Superior temporal gyrus (tissue), 1 donor: ENCODE measurements around the gene APOL2.
A peak's percentile ranks its signal among the peaks of the same experiment; 100 is the strongest.
"Not testable (repeated sequence)": the region's sequence is repeated elsewhere in the genome, so short reads cannot be mapped to it uniquely, and the experiment has no call there.

ENCODE experiments used
- DNase-seq: peaks from one replicate; pipeline ENCODE4 v3.0.0-alpha.2; 2016; ENCODE audit errors: extremely low spot score

APOL2 gene

DNA sequence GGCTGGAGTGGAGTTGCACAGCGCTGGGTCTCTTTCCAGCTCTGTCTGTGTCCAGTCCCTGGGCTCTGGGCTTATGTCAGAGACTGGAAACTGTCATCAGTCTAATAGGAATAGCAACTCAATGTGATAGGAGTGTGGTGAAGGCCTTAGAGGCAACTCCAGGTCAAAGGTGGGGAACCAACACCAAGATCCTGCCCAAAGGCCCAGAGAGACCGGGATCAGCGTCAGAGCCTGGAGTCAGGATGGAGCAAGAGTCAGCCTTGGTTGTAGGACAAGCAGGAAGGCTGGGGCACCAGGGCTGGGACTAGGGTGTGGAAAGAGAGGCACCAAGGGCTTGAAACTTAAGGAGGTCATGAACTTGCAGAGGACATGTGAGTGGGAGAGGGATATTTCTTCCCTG, 23.0 kb upstream of the APOL2 start:
- not testable (repeated sequence) for DNase-seq

DNA sequence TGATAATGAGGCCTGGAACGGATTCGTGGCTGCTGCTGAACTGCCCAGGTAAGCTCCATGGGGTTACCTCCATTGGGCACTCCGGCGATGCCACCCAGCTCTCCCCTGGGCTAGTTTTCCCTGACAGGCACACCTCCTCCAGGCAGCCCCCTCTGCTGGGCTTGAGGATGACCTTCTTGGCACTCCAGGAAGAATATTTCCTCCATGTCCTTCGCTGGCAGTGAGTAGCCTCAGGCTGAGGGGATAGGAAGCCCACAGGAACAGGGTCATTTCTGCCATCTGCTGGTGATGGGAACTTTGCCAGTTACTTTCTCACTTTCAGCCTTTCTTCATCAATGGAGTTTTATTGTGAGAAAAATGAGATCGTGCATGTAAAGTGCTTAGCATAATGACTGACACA, 22.3 kb upstream of the APOL2 start:
- not testable (repeated sequence) for DNase-seq

DNA sequence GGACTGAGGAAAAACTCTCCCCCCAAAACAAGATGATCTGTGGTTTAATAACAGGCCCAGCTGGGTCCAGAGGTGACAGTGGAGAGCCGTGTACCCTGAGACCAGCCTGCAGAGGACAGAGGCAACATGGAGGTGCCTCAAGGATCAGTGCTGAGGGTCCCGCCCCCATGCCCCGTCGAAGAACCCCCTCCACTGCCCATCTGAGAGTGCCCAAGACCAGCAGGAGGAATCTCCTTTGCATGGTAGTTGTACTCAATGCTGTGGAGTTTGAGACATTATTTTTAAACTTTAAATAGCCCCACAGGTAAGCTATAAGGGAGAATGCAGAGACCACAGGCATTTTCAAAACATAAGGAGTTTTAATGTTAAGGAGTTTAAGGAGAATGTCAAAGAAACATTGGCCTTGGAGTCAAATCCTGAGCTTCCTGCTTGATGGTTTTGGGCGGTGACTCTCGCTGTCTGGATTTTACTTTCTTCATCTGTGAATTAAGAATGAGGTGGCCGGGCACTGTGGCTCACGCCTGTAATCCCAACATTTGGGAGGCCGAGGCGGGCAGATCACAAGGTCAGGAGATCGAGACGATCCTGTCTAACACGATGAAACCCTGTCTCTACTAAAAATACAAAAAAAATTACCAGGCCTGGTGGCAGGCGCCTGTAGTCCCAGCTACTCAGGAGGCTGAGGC, 20.4 kb upstream of the APOL2 start:
- DNase-seq: no peak

DNA sequence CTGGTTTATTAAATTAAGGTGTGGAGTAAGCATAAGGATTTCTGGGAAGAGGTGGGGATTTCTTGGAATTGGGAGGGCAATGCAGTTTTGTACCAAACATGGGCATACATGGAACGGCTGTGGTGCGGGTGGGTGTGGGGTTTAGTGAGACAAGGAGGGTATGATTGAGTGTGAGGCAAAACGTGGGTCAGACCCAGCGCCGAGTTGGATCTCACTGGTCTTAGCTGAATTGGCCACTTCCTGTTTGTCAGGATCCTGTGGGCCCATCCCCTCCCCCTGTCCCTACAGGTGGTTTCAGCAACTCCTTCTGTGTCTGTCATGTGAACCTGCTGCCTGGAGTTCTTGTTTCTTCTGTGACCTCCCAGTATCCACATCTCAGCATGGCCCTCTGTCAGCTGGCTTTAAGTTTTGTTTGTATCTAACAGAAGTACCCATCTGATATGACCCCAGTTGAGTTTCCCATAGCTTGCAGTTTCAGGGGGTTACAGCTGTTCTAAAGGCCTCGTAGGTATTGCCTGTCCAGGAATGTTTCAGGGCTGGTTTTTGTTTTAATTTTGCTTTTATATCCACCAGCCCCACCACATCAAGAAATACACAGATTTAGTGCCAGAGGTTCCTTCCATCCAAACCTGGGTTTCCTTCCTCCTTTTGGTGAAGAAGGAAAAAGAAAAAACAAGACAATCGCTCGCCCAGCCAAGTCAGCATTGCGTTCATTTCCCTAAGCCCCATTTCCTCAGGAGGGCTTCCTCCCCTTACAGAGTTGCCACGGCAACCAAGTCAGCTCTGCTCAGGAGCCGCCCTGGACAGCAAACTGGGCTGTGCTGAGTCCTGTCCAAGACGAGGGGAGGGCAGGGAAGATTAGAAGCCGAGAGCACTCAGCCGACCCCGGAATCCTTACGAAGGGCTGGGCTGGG, 19.6 kb upstream of the APOL2 start:
- DNase-seq: no peak

DNA sequence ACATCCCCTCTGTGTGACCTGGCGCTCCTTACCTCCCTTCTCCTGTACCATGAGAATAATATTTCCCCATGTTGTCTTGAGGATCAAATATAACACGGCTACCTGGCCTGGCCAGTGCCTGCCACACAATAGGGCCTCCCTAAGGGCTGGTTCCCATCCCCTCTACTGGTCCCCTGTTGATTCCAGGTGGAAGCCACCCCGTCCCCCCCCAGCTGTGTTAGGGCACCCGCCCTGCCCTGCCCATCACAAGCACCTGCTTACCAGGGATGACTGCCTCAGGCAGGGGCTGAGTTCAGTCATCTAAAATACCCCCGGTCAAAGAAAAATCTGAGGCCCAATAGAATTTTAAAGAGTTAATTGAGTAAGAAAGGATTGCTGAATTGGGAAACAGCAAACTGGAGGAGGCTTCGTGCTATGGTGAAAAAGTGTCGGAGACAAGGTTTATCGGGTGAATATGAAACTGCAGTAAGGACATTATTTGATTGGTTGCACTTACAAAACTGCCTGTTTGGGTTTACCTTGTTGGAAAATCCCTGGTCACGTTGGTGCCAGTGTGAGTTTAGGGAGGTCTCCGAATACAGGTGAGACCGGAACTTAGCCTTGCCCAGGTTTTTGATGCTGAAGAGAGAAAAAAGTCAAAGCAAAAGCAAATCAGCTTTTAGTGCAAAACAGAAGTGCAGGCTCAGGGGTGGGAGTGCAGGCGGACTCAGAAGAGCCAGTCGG, 18.8 kb upstream of the APOL2 start:
- DNase-seq: no peak

DNA sequence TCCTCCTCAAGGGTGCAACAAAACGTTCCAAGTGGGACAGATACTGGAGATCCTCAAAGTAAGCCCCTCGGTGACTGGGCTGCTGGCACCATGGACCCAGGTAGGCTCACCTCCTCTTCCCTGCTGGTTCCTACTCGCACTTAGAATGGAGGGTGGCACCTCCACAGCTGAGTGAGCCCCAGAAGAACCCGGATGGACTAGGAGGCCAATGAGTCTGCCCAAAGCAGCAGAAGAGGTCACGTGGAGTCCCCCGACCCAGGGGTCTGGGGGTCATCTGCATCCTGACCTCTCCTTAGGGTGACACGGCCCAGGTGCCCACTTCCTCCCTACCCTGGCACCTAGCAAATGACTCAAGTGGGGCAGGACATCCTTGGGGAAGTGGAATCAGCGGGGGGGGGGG, 18.0 kb upstream of the APOL2 start:
- no peak for DNase-seq

DNA sequence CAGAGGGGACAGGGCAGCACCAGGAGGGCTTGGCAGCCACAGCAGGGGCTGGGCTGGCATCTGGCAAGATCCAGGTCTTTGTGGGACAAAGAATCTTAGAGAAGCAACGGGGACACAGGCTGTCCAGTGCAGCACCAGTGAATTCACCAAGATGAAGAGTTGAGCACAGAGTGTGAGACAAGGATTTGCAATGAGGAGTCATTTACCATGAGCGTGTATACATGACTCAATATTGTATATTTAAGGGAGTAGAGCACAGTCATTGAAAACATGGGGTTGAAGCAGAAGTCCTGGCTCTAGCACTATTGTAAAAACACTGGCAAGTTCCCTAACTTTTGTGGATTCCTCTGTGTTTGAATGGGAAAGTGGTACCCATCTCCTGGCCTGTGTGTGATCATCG, 17.2 kb upstream of the APOL2 start:
- DNase-seq: no peak

DNA sequence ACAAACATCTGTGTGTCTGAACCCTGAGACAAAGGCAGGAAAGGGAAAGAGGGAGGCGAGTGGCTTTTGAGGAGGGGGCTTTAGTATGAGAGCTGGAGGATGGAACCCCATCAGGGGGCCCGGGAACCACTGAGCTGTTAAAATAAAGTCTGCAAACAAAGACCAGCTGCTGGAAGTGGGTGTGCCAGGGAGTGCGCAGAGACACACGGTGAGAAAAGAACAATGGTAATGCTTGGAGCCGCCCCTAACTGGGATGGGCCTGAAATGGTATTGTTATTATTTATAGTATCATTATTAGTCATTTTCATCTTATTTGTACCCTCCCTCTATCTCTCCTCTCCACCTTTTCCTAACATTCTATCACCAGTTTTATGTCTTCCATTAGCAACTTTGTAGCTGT, 16.2 kb upstream of the APOL2 start:
- not testable (repeated sequence) for DNase-seq

DNA sequence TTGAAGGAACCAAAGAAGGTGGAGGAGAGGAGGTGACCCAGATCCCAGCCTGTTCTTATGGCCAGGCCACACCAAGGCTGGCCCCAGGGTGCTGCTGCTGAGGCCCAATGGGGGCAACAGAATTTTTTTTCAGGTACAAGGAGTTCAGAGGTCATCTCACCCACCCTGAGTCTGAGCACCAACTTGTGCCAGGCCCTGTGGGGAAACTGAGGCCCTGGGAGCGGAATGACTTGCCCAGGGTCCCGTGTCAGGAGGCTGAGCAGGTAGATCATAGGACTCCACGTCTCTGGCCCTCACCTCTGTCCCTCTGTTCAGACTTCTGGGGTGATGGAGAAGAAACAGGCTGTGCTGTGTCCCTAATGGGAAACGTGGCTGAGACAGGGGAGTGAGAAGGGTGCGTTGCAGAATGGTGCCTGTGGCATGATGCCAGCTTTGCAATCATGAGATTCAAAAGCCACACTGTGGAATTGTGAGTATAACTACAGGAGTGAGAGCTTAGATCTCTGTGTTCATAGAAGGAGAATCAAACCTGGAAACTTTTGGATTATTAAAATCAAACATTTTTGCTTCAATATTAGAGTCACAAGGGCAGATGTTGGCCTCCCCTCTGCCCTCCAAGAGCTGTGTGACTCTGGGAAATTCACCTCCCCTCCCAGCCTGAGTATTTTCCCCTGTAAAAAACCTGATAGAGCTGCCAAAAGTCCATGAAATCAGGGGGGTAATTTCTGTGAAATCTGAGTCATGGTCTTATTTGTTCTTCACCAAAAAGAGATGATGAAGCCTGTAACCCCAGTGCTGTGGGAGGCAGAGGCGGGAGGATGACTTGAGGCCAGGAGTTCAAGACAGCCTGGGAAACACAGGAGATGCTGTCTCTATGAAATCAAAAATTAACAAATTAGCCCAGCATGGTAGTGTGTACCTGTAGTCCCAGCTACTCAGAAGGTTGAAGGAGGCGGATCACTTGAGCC, 14.5 kb upstream of the APOL2 start:
- no peak for DNase-seq

DNA sequence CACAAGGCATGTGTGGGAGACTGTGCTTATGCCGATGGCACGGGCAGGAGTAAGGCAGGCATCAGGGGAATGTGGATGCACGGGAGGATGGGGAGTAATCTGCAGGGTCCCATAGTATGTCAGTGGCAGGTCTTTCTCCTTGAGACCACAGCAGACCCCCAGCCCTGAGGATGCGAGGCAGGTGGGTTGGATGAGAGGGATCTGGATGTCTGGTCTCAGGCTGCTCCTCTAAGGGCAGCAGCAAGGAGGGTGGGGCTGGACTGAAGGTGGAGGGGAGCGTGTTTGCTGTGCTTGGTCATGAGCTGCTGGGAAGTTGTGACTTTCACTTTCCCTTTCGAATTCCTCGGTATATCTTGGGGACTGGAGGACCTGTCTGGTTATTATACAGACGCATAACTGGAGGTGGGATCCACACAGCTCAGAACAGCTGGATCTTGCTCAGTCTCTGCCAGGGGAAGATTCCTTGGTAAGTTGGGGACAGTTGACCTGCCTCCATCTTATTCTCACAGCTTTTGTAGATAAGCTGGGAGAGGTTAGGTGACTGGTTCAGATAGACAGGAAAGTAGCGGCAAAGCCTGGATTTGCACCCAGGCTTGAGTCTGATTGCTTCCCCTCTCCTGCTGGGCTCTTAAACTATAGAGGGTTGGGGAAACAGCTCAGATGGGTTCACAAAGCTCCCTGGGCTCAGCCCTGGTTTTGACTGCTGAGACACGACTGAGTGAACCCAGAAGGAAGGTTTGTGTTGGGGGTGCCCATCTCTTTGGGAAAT, 13.6 kb upstream of the APOL2 start, which contains the start of gene APOL1:
Gene APOL1 (plus strand): TSS at position 380 of the 769 bp plus-strand sequence. CDS start 1,823 bp downstream, outside the sequence.
- DNase-seq: no peak

DNA sequence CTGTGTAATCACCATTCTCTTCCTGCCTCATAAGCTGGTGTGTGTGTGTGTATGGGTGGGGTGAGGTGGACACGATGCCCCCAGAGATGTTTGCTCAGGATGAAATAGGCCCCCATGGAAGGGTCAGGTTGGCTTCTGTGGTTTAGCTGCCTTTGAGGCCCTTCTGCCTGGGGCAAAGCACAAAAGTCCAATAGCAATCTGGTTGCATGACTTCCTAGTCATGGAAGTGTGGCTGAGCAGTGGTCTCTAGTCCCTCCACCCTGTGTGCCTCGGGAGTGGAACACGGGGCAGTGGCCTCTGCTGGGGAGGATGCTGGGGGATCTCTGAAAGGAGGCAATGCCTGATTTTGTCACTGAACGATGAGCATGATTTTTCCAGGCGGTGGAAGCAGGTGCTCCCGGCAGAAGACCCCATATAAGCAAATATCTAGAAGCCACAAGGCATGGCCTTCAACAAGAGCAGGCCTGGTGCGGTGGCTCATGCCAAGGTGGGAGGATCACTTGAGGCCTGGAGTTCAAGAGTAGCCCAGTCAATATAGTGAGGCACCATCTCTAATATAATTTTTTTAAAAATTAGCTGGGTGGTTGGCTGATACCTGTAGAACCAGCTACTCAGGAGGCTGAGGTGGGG, 12.8 kb upstream of the APOL2 start:
- DNase-seq: not testable (repeated sequence)

DNA sequence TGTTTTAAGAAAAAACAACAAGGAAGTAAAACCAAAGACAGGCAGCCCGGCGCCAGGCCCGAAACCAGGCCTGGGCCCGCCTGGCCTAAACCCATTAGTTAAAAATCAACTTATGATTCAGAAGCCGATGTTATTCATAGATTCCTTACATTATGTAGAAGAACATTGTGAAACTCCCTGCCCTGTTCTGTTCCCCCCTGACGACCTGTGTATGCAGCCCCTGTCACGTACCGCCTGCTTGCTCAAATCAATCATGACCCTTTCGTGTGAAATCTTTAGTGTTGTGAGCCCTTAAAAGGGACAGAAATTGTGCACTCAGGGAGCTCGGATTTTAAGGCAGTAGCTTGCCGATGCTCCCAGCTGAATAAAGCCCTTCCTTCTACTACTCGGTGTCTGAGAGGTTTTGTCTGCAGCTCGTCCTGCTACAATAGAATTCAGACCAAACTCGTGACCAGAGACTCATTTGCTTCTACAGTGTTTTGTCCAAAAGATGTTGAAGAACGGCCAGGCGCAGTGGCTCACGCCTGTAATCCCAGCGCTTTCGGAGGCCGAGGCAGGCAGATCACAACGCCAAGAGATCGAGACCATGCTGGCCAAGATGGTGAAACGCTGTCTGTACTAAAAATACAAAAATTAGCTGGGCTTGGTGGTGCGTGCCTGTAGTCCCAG, 11.1 kb upstream of the APOL2 start:
- peak; percentile 50 for DNase-seq

DNA sequence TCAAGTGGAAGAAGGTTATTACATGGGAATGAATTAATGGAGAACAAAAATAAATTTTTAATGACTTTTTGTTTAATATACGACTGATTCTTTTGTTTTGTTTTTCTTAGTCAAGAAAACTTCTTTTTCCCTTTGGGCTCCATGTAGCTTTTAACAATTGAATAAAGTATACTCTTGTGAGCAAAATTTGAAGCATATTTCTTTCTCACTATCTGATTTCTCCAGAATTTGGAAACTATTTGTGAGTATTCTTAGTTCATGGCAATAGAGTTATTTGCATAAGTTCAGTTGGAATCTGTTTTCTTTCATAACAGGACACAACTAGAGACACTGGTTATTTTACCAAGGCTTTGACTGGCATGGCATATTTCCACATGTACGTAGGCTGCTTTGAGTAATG, 9.8 kb upstream of the APOL2 start:
- DNase-seq: no peak

DNA sequence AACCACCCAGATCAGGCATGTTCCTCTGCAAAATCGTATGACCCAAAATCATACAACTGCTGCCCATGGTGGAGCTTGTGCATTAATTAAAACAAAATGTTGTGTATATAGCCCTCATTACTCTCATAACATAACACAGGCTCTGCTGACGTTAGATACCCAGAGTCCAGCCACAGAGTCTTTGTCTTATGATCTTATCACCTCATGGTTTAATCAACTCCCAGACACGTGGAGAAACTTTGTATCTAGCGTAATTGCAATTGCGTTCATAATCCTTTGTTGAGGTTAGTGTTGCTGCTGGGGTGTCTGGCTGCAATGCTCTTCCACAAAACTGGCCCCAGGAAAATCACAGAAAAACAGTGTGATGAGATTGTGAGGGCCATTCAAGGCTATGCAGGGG, 8.6 kb upstream of the APOL2 start:
- no peak for DNase-seq

DNA sequence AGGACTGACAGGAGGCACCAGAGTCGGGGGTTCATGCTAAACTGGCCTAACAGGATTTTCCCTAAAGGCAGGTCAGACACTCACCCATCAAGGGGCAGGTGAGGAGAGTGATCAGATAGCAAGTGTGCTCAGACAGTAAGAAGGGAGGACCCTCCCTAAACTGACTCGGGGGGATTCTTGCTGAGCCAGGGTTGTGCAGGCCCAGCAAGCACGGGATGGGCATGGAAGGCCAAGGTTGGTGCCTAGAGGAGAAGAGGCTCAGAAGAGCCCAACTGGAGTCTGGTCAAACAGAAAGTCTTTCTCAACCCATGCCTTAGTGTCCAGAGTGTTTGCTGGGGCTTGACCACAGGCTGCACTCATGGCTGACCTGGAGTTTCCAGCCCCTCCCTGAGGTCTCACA, 7.4 kb upstream of the APOL2 start:
- no peak for DNase-seq

DNA sequence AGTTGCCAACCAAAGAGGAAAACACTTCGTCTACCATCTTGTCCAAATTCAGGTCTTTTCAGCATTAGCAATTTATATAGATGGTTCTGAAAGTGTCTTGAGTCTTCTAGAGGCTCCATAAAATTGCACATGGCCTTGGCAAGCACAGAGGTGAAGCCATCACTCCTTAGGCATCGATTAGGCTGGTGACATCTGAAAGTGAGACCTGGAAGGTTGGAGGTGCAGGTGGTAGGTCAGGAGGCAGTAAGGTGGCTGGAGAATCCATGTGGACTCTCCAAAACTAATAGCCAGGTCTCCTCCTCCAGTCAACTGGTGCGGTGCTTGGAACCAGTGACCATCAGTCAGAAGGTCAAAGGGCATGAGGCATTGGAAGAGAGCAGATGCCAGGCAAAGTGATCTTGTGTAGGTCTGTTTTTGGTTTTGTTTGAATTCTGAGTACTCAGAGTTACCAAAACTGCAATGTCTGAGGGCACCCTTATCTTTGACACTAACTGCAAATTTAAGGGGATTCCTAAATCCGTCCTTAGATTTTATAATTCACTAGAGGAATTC, 6.6 kb upstream of the APOL2 start:
- no peak for DNase-seq

DNA sequence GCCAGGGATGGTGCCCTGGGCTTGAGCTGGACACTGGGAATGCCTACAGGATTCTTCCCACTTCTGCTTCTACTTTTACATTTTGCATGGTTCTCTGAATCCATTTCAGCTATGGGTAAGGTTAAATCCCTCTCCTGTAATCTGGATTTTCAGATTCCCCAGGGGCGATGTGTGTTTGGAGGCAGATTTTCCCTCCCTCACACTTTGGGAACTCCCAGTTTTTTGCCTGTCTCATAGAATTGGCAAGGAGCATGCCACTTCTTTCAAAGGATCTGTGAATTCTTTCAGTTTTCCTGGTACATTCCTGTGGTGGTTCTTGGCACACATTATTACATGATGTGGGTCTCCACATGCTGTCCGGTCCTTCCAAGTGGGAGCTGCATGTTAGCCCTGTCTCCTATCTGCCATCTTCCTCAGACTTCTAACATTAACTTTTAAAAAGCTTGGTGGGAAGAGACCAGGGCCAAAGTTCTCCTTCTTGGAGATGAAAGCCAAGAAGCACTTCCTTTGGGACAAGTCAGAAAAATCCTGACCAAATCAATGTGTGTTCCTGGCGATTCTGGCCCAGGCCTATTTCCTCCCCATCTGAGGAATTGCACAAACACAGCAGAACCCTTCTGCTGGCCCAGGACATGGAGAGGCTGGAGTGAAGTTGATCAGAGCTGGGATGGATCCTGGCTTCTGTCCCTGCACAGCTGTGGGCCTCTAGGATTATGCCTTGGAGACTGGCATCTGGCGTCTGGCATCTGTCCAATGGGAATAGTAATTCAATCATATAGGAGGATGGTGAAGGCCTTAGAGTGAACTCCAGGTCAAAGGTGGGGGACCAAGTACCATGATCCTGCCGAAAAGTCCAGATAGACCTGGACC, 5.4 kb upstream of the APOL2 start:
- DNase-seq: no peak

DNA sequence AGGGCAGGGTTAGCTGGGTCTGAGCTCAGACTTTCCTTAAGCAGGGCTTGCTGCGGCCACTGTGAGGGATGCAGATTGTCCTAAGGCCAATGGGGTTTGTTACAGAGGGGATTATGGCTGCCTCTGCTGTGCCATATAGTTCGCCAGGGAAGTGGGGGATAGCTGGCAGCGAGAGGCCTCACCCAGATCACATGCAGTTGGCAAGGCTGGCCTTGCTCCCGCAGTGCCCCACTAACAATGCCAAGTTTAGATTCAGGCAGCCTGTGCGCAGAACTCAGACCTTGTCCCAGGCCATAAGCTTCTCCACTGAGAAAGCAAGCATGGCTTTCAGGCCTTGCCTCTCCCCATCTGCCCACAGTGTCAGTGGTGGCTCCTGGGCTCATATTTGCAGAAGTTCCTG, 4.7 kb upstream of the APOL2 start:
- DNase-seq: no peak
